ENCODE measurements around the gene SPC25. TPM values are rescaled to one million over a fixed set of nuclear protein-coding genes. Genes with fewer than 3 reads are reported as not detected.

Gene SPC25
- total and polyA plus RNA-seq, 10 of the 15 experiments (the other 5 are each of a cell fraction or from before 2014, with no cell fraction given) = 18.7 to 61.5 (median 32.0) TPM

DNA sequence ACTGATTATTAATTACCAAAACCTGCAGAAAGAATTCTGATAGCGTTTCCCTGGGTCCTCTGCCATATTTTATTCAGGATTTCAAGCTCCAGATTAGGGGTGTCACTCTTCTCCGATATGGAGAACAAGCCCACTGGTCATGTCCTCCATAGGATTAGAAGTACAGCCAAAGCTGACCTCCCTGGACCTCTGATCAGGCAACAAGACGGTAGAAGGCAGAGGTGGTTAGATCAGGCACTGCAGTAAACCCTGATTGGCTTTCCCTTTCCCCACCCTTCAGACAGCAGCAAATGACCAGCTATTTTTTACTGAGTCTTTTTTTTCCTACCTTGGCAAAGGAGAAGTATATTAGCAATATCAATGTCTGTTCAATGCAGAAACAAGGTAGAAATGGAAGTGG, 37.7 kb downstream of the SPC25 start:
- ChIA-PET SMC1A (ENCODE audit: uncharacterized antibody, unreplicated experiment) (no interaction called here), RAD21 (ENCODE audit: unreplicated experiment) (no interaction called here), POLR2A (no interaction called here), CTCF (no interaction called here)
- BruUV-seq (replicated peaks) = no TSS peak
- TF ChIP-seq, protein P1, sequence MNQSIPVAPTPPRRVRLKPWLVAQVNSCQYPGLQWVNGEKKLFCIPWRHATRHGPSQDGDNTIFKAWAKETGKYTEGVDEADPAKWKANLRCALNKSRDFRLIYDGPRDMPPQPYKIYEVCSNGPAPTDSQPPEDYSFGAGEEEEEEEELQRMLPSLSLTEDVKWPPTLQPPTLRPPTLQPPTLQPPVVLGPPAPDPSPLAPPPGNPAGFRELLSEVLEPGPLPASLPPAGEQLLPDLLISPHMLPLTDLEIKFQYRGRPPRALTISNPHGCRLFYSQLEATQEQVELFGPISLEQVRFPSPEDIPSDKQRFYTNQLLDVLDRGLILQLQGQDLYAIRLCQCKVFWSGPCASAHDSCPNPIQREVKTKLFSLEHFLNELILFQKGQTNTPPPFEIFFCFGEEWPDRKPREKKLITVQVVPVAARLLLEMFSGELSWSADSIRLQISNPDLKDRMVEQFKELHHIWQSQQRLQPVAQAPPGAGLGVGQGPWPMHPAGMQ (IDR thresholded peaks at IDR 0.05; ENCODE audit: borderline replicate concordance) = no peak
- TF ChIP-seq EZH2 (IDR thresholded peaks at IDR 0.05; ENCODE audit: borderline replicate concordance, control insufficient read depth, low read depth, low read length) (no peak), POU2F2 (IDR thresholded peaks at IDR 0.05; ENCODE audit: borderline replicate concordance, low read depth, low read length) (no peak), TBL1XR1 (IDR thresholded peaks at IDR 0.05; ENCODE audit: low read depth, low read length) (no peak)
- Histone ChIP-seq H3K9ac (ENCODE audit: control insufficient read depth, insufficient read depth, low read length) (no peak overlapping the region), H2AFZ (ENCODE audit: control insufficient read depth, low read depth, low read length) (no peak overlapping the region), H3K4me3 (no peak overlapping the region), H3K79me2 (ENCODE audit: control insufficient read depth, insufficient read depth, low read length) (no peaks in the 10 kb centered on the region), H4K20me1 (ENCODE audit: control insufficient read depth, insufficient read depth) (no peaks in the 10 kb centered on the region), H3K4me2 (ENCODE audit: control insufficient read depth, insufficient read depth) (no peak overlapping the region), H3K27ac (ENCODE audit: control insufficient read depth, insufficient read depth) (no peak overlapping the region), H3K9me3 (replicated peaks; ENCODE audit: control insufficient read depth, insufficient read depth, low read length) (no peaks in the 10 kb centered on the region), H3K4me1 (ENCODE audit: control insufficient read depth, insufficient read depth, low read length) (no peaks in the 10 kb centered on the region), H3K36me3 (ENCODE audit: control insufficient read depth in 2 of 2, insufficient read depth in 2 of 2, low read length in 1 of 2) (no peaks in the 10 kb centered on the region; a peak in 1 of 4 replicates), H3K27me3 (replicated peaks in 1 of 2; ENCODE audit: control insufficient read depth in 2 of 2, insufficient read depth in 2 of 2, low read length in 1 of 2) (no peaks in the 10 kb centered on the region)
- intact Hi-C loops (cut with micrococcal nuclease; ENCODE audit: unreplicated experiment) = no loop called here
- no peak for FAIRE-seq
- ATAC-seq = no peak
- WGBS (ENCODE audit: insufficient coverage, insufficient replicate concordance, low lambda C conversion rate, missing lambda C conversion rate) = 80% methylated on average over 3 of the region's 3 CpGs
- in situ Hi-C loops (cut with MboI) = no loop called here
- DNase-seq (ENCODE audit: low read depth, low spot score) = no peak

DNA sequence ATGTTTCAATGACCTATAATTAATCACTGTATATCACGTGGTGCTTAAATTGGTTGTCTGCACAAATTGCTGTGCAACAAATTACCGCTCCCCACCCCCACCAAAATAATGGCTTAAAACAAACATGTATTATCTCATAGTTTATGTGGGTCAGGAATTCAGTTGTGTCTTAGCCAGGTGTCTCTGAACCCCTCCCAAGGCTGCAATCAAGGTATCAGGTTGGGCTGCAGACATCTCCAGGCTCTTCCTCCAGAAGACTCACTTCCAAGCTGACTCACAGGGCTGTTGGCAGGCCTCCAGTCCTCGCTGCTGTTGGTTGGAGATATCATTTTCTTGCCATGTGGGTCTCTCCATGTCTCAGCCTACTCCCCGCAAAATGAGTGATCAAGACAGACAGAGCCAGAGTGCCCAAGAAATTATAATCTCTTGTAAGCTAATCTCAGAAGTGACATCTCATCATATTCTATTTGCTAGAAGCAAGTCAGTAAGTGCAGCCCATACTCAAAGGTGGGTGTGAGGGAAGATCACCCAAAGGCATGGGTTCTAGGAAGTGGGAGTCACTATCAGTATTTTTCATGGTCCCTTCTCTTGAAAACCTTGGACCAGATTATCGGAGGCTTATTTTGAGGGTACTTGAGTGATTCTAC, 38.4 kb downstream of the SPC25 start:
- DNase-seq (ENCODE audit: low read depth, low spot score) = no peak
- SMC1A ChIA-PET (ENCODE audit: uncharacterized antibody, unreplicated experiment) = no interaction called here
- Histone ChIP-seq H3K27me3 (replicated peaks in 1 of 2; ENCODE audit: control insufficient read depth in 2 of 2, insufficient read depth in 2 of 2, low read length in 1 of 2) (no peaks in the 10 kb centered on the region), H3K4me2 (ENCODE audit: control insufficient read depth, insufficient read depth) (no peak overlapping the region), H3K9me3 (replicated peaks; ENCODE audit: control insufficient read depth, insufficient read depth, low read length) (no peaks in the 10 kb centered on the region), H3K27ac (ENCODE audit: control insufficient read depth, insufficient read depth) (no peak overlapping the region), H3K79me2 (ENCODE audit: control insufficient read depth, insufficient read depth, low read length) (no peaks in the 10 kb centered on the region), H3K9ac (ENCODE audit: control insufficient read depth, insufficient read depth, low read length) (no peak overlapping the region), H3K36me3 (ENCODE audit: control insufficient read depth in 2 of 2, insufficient read depth in 2 of 2, low read length in 1 of 2) (no peaks in the 10 kb centered on the region; a peak in 1 of 4 replicates), H2AFZ (ENCODE audit: control insufficient read depth, low read depth, low read length) (no peak overlapping the region), H3K4me1 (ENCODE audit: control insufficient read depth, insufficient read depth, low read length) (no peaks in the 10 kb centered on the region), H3K4me3 (no peak overlapping the region), H4K20me1 (ENCODE audit: control insufficient read depth, insufficient read depth) (no peaks in the 10 kb centered on the region)
- CTCF ChIA-PET = no interaction called here
- WGBS (ENCODE audit: insufficient coverage, insufficient replicate concordance, low lambda C conversion rate, missing lambda C conversion rate) = 87% methylated on average over 5 of the region's 5 CpGs
- ATAC-seq = no peak
- no peak for FAIRE-seq
- POLR2A ChIA-PET = no interaction called here
- intact Hi-C loops (cut with micrococcal nuclease; ENCODE audit: unreplicated experiment) = no loop called here
- in situ Hi-C loops (cut with MboI) = no loop called here
- RAD21 ChIA-PET (ENCODE audit: unreplicated experiment) = no interaction called here
- BruUV-seq (replicated peaks) = no TSS peak
- TF ChIP-seq RB1 (IDR thresholded peaks at IDR 0.05; ENCODE audit: borderline replicate concordance) (no peak), RAD51 (IDR thresholded peaks at IDR 0.05) (no peak), MYC (IDR thresholded peaks at IDR 0.05; ENCODE audit: insufficient read depth, insufficient read length, insufficient replicate concordance, low read length, severe bottlenecking) (no peak), ASH2L (IDR thresholded peaks at IDR 0.05; ENCODE audit: borderline replicate concordance, low read depth) (no peak), POLR2AphosphoS2 (IDR thresholded peaks at IDR 0.05; ENCODE audit: low read depth, low read length) (no peak), ETV6 (conservative IDR thresholded peaks at IDR 0.05 in 1 of 2, IDR thresholded peaks at IDR 0.05 in 1 of 2; ENCODE audit: borderline replicate concordance in 1 of 2, low read depth in 1 of 2) (no peak), SMAD5 (IDR thresholded peaks at IDR 0.05; ENCODE audit: low read depth) (no peak), IKZF1 (conservative IDR thresholded peaks at IDR 0.05) (no peak)
- TF ChIP-seq, protein P2, sequence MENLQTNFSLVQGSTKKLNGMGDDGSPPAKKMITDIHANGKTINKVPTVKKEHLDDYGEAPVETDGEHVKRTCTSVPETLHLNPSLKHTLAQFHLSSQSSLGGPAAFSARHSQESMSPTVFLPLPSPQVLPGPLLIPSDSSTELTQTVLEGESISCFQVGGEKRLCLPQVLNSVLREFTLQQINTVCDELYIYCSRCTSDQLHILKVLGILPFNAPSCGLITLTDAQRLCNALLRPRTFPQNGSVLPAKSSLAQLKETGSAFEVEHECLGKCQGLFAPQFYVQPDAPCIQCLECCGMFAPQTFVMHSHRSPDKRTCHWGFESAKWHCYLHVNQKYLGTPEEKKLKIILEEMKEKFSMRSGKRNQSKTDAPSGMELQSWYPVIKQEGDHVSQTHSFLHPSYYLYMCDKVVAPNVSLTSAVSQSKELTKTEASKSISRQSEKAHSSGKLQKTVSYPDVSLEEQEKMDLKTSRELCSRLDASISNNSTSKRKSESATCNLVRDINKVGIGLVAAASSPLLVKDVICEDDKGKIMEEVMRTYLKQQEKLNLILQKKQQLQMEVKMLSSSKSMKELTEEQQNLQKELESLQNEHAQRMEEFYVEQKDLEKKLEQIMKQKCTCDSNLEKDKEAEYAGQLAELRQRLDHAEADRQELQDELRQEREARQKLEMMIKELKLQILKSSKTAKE (IDR thresholded peaks at IDR 0.05; ENCODE audit: low read depth, poor library complexity, severe bottlenecking) = no peak
